OCI-M1 (cell line): ENCODE measurements around the gene SLC3A2.

Experiments used
- DNase-seq: peaks from one replicate; lab custom pipeline; 2025; lab: John Stamatoyannopoulos, UW

Gene SLC3A2

GRCh38 chr11:62880231-62880802, 379 bp upstream of the SLC3A2 start:
- peak; percentile 83 for DNase-seq

GRCh38 chr11:62881579-62882430, 1.1 kb downstream of the SLC3A2 start:
- peak; percentile 99 for DNase-seq

GRCh38 chr11:62882431-62882749, 1.7 kb downstream of the SLC3A2 start:
- DNase-seq = peak; percentile 49

DNA sequence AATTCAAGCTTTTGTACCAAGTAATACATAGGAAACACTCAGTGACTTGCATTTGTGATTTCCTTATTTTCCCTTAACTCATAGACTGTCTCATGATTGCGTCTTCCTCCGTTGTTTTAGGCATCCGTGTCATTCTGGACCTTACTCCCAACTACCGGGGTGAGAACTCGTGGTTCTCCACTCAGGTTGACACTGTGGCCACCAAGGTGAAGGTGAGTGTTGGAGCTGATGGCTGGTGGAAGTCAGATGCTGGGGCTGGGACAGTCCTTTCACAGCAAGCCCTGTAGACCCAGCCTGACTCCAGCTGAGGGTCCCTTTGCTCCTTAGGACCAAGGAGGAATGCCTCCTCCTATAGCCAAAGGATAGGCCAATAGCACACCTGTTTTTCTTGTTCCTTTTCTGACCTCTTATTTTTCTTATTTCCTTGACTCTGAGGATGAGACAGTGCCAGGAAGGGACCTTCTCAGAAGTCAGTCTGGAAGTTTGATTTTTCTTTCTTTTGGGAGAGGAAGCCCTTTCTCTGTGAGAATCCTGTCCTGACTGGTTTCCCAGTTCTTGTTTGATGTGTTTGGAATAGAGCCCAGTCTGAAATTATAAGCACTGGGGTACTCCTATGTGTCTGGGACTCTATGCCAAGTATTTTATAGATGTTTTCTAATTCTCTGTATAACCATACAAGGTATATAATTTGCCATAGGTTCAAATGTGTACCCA, 2.2 kb downstream of the SLC3A2 start:
- no peak for DNase-seq

GRCh38 chr11:62883673-62884072, 3.0 kb downstream of the SLC3A2 start:
- DNase-seq = no peak

DNA sequence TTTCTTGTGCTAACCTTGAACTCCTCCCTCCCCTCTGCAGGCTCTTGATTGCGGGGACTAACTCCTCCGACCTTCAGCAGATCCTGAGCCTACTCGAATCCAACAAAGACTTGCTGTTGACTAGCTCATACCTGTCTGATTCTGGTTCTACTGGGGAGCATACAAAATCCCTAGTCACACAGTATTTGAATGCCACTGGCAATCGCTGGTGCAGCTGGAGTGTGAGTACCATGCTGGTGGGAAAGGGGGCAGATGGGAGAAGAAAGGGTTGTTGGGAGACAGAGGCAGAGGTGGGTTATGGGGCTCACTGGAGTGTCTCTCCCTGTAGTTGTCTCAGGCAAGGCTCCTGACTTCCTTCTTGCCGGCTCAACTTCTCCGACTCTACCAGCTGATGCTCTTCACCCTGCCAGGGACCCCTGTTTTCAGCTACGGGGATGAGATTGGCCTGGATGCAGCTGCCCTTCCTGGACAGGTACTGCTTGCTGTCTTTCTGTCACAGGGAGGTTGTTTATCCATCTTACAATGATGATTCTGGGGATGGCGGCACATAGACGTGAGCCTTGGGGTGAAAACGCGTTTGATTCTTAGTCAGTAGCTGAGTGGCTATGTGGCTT, 4.5 kb downstream of the SLC3A2 start:
- DNase-seq = no peak

- DNase-seq = no peak
Observed at GRCh38 chr11:62888406-62888805, 7.7 kb downstream of the SLC3A2 start.

DNA sequence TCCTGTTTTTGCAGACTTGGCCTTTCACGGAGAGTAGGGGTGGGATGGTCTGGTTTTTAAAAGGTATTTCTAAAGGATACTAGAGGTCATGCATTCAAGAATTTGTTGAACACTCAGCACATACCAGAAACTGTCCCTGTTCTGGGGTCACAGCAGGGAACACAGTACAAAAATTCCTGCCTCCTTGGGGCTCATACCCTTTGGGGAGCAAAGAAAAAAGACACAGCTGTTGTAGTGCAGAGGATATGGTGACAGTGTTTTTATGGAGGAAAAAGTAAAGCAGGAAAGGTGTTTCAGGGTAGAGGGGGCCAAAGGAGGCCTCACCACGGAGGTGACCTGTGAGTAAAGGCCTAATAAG, 8.4 kb downstream of the SLC3A2 start:
- peak; percentile 55 for DNase-seq

DNA sequence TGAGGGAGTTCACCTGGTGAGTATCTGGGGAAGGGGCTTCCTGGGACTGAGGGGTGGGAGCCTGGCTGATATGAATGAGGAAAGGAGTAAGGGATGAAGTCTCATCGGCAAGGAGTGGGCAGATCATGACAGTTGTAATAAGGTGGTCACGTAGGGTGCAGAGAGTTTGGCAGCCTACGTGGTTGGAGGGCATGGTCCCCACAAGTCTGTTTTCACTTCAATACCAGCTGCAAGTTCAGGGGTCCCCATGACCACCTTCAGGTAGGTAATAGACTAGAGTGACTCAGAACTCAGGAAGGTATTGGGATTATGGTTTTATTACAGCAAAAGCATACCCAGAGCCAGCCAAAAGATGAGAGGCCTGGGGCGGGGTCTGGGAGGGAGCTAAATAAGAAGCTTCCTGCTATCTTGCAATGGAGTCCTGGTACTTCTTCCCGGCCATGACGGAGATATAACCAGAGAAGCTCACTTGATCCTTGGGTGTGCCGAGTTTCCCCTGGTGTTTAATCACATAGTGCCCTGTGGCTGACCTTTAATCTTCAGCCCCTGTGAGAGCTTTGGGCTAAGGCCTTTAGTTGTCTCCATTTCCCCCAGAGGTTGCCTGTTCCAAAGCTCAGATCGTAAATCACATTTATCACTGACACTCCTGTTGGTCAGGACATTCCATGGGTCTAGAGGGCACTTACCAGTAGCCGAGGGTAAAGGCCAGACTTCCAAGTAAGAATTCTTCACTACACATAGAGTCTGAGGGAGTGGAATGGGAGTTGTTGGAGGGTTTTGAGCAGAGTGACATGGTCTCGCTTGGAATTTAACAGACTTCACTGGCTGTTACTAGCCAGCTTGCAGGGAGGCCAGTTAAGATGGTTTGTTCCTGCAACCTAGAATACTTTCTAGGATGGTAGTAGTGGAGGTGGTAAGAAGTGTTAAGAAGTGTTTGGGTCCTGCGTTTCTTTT, 9.1 kb downstream of the SLC3A2 start:
- DNase-seq = peak; percentile 86

DNA sequence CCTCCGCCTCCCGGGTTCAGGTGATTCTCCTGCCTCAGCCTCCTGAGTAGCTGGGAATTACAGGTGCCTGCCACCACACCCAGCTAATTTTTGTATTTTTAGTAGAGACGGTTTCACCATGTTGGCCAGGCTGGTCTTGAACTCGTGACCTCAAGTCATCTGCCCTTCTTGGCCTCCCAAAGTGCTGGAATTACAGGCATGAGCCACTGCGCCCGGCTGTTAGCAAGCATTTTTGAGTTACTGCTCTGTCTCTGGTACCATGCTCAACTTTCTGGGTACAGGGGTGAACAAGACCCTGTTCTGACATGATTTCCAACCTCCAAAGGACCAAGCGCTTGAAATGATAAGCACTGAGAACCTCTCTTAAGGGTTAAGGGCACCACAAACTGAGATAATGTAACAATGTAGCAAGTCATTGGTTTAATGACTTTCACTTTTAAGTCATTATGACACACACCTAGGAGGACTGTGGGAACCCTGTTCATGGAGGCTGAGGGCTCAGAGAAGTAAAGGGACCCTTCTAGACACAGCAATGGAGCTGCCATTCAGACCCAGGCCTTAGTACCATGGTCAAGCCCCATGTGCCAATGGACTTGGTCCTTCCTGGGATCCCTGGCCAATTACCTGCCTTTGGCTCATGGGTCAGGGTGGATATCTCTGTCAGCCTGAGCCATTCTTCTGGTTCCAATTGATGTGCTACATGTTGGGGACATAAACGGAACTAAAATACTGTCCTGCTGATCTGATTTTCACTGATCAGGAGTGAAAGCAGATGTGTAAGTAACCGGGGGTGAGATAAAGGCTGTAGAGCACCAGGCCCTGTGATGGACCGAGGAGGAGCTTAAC, 11.6 kb downstream of the SLC3A2 start:
- DNase-seq = peak; percentile 81

GRCh38 chr11:62895501-62895900, 14.8 kb downstream of the SLC3A2 start:
- no peak for DNase-seq

DNA sequence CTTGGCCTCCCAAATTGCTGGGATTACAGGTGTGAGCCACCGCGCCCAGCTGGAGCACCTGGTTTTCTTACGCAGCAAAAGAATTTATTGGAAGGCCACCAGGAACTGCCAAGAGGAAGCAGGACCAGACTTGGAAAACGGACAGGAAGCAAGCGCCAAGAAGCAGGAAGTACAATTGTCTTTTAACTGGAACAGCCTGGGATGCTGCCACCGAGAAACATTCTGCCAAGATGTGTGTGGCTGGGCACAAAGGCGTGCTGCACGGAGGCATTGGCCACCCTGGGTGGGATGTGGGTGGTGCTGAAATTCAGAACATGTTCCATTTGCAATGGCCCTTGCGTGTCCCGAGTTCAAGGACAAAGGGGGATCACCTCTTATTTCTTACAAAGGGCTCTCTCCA, 15.4 kb downstream of the SLC3A2 start:
- DNase-seq = no peak

GRCh38 chr11:62897311-62897710, 16.6 kb downstream of the SLC3A2 start:
- DNase-seq = no peak

DNA sequence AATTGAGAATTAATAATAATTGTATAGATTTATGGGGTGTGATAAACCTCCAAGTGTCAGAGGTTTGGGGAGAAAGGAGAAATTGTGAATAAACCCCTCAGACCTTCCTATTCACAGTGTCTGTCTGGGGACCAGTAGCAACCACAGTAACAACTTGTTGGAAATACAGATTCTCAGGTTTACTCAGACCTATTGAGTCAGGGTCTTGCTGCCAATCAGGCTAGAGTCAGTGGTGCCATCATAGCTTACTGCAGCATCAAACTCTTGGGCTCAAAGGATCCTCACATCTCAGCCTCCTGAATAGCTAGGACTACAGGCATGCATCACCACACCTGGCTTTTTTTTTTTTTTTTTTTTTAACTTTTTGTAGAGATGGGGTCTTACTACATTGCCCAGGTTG, 17.3 kb downstream of the SLC3A2 start:
- DNase-seq = no peak

DNA sequence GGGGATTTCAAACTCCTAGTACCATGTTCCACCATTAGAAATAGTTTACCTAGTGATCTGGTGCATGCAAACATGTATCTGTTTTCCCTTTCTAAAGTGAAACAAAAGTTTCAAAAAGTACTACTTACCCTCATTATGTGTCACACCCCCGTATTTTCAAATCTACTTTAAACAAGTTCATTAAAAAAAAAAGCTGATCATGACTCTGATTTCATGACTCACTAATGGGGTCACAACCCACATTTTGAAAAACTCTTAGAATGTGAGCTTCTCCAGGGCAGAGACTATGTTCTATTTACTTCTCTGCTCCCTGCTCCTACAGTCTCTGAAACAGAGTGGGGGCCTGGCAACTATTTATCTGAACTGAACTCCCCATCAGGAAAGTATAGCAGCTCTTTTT, 22.2 kb downstream of the SLC3A2 start:
- no peak for DNase-seq

DNA sequence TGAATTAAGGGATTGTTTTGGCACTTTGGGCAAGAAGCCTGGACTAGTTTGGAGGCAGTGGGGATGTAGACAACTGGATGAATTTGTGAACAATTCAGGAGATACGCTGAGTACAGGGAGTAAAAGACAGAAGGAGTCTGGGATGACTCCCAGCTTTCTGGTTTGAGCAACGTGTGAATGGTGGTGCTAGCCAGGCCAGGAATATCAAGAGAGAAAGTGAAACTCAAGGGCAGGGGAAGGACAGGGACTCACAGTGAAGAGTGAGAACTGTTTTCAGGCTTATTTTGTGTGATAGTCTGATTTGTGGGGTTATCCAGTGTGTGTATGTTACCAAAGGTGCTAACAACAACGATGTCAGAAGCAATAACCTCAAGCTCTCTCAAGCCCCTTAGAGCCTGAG, 24.6 kb downstream of the SLC3A2 start:
- peak; percentile 71 for DNase-seq

- peak; percentile 95 for DNase-seq
Observed at GRCh38 chr11:62905927-62906531, 25.3 kb downstream of the SLC3A2 start.

- no peak for DNase-seq
Observed at GRCh38 chr11:62908468-62909072, 27.9 kb downstream of the SLC3A2 start.

DNA sequence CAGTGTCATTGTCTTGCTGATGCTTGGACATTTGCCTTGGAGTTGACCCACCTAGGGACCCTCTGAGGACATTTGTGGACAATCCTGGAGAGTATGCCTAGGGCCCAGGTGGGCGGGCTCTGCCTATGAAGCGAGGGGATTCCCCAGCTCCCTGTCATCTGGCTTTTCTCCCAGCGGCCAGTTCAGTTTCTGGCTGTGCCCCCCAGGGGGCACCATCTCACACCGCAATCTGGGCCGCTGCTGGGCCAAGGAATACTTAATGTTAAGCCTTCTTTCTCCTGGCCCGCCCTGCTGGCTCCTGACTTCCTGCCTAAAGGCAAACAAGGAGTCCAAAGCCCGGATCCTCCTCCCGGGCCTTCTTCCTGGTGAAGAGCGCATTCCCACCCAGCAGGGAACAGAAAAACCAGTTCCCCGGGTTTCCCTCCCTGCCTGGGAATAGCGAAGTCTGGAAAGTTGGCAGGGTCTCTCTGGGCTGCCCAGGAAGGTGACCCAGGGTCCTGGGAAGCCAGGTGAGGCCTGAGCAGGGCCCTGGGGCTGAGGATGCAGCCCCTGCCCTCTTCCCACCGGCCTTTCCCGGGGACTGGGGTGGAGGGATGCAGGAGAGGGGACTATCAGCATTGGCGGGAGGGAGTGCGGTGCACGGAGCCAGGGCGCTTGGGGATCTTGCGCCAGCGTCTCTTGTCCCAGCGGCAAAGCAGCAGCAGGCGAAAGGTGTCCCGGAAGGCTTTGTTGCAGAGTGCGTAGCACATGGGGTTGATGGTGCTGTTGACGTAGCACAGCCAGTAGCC, 28.6 kb downstream of the SLC3A2 start:
- DNase-seq = peak; percentile 57
